Endodermal cell (in vitro differentiated cells): ENCODE measurements around the gene ANKRD29. TPM values are rescaled to one million over a fixed set of nuclear protein-coding genes. Genes with fewer than 3 reads are reported as not detected.
"Not testable (repeated sequence)": the region's sequence is repeated elsewhere in the genome, so short reads cannot be mapped to it uniquely, and the experiment has no call there.

Experiments used
- DNase-seq: peaks from one replicate; pipeline ENCODE4 v3.0.0-alpha.2; 2017
- H3K27ac ChIP-seq: 2 replicates; pipeline ENCODE4 v1.5.1; 2013; ENCODE audit warnings: mild to moderate bottlenecking, low read depth, low read length, moderate library complexity
- H3K27me3 ChIP-seq: 2 replicates; pipeline ENCODE4 v1.6.1; 2013; ENCODE audit warnings: mild to moderate bottlenecking, low read length, moderate library complexity; ENCODE audit not compliant: insufficient read depth, control insufficient read depth, poor library complexity, severe bottlenecking
- H3K36me3 ChIP-seq: 2 replicates; pipeline ENCODE4 v1.7.0; 2013; ENCODE audit warnings: mild to moderate bottlenecking, low read length, moderate library complexity; ENCODE audit not compliant: control insufficient read depth, insufficient read depth
- H3K4me1 ChIP-seq: one replicate; pipeline ENCODE4 v1.7.0; 2013; ENCODE audit warnings: low read length; ENCODE audit not compliant: control insufficient read depth, insufficient read depth
- H3K4me3 ChIP-seq: 2 replicates; pipeline ENCODE4 v1.5.1; 2013; ENCODE audit warnings: mild to moderate bottlenecking, low read length, moderate library complexity
- H3K9ac ChIP-seq: 2 replicates; pipeline ENCODE4 v1.6.1; 2013; ENCODE audit warnings: mild to moderate bottlenecking, low read length, moderate library complexity; ENCODE audit not compliant: poor library complexity, severe bottlenecking; ENCODE audit errors: extremely low read depth
- H3K9me3 ChIP-seq: 2 replicates; pipeline ENCODE4 v1.6.1; 2013; ENCODE audit warnings: mild to moderate bottlenecking, low read length, moderate library complexity; ENCODE audit not compliant: control insufficient read depth
- H3K27ac Mint-ChIP-seq: 2 replicates; pipeline ENCODE4 v1.8.0; 2020; ENCODE audit warnings: mixed read lengths
- H3K27me3 Mint-ChIP-seq: 2 replicates; pipeline ENCODE4 v1.8.0; 2021; ENCODE audit warnings: mild to moderate bottlenecking, mixed read lengths; ENCODE audit not compliant: insufficient read depth
- H3K36me3 Mint-ChIP-seq: 2 replicates; pipeline ENCODE4 v1.8.0; 2020; ENCODE audit warnings: low read depth, mixed read lengths
- H3K4me1 Mint-ChIP-seq: 2 replicates; pipeline ENCODE4 v1.8.0; 2020; ENCODE audit warnings: mixed read lengths
- H3K4me3 Mint-ChIP-seq: 2 replicates; pipeline ENCODE4 v1.8.0; 2020; ENCODE audit warnings: mild to moderate bottlenecking, moderate library complexity, mixed read lengths
- H3K9me3 Mint-ChIP-seq: 2 replicates; pipeline ENCODE4 v1.8.0; 2020; ENCODE audit warnings: mild to moderate bottlenecking, mixed read lengths
- WGBS, 2 experiments: methylation state at CpG; one replicate each; pipeline versions ENCODE4 v1.1.5 to v1.1.7; 2013; ENCODE audit warnings: missing lambda C conversion rate in 2 of 2, mixed read lengths in 1 of 2; ENCODE audit not compliant: insufficient coverage in 1 of 2, insufficient read length in 1 of 2; 5-methylcytosine and 5-hydroxymethylcytosine counted together
- total RNA-seq, 2 donors: library from RNA; stranded (reverse); fragmentation: NEBNext Ultra II Directional in 1 of 2; extraction: Animal tissue kit (Norgen Biotek cat#: 25700) in 1 of 2; gene quantifications; 2 replicates in 1 of 2; 3 replicates in 1 of 2; pipeline ENCODE4 v1.2.1, GENCODE V29; 2021
- TF ChIP-seq, protein P1 (sequence below): fragments of 200-600 bp; sonication (generic); conservative IDR thresholded peaks from 2 replicates; pipeline ENCODE4 v1.5.0; 2021; ENCODE audit warnings: antibody characterized with exemption, mild to moderate bottlenecking

Gene ANKRD29
- total RNA-seq, 2 donors from 2014 or later: 0.44 to 0.73 TPM

GRCh38 chr18:23578067-23578701 is 84.5 kb downstream of the ANKRD29 start:
- H3K36me3 Mint-ChIP-seq: peaks cover 24% of the 10 kb centered on the region
- no peak overlapping the region for H3K4me3 Mint-ChIP-seq
- no peak overlapping the region for H3K9ac ChIP-seq
- no peaks in the 10 kb centered on the region for H3K27me3 Mint-ChIP-seq
- no peaks in the 10 kb centered on the region for H3K4me1 ChIP-seq
- H3K27ac Mint-ChIP-seq: no peak overlapping the region
- no peak overlapping the region for H3K4me3 ChIP-seq
- H3K9me3 ChIP-seq: no peaks in the 10 kb centered on the region
- 94 to 95% methylated on average over 3 to 6 of the region's 6 CpGs for WGBS, 2 experiments
- H3K9me3 Mint-ChIP-seq: peaks cover 2% of the 10 kb centered on the region
- H3K27me3 ChIP-seq: no peaks in the 10 kb centered on the region
- DNase-seq: no peak
- TF ChIP-seq, protein P1, sequence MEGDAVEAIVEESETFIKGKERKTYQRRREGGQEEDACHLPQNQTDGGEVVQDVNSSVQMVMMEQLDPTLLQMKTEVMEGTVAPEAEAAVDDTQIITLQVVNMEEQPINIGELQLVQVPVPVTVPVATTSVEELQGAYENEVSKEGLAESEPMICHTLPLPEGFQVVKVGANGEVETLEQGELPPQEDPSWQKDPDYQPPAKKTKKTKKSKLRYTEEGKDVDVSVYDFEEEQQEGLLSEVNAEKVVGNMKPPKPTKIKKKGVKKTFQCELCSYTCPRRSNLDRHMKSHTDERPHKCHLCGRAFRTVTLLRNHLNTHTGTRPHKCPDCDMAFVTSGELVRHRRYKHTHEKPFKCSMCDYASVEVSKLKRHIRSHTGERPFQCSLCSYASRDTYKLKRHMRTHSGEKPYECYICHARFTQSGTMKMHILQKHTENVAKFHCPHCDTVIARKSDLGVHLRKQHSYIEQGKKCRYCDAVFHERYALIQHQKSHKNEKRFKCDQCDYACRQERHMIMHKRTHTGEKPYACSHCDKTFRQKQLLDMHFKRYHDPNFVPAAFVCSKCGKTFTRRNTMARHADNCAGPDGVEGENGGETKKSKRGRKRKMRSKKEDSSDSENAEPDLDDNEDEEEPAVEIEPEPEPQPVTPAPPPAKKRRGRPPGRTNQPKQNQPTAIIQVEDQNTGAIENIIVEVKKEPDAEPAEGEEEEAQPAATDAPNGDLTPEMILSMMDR: no peak
- H3K36me3 ChIP-seq: peaks cover 24% of the 10 kb centered on the region
- H3K4me1 Mint-ChIP-seq: peaks cover 19% of the 10 kb centered on the region
- no peak overlapping the region for H3K27ac ChIP-seq

- not testable (repeated sequence) for H3K4me1 ChIP-seq, H3K4me3 ChIP-seq, DNase-seq, H3K27ac ChIP-seq, H3K9me3 ChIP-seq, H3K9me3 Mint-ChIP-seq, H3K27me3 ChIP-seq, H3K27ac Mint-ChIP-seq, H3K4me3 Mint-ChIP-seq, H3K27me3 Mint-ChIP-seq, H3K9ac ChIP-seq
- H3K36me3 Mint-ChIP-seq: peaks cover 24% of the 10 kb centered on the region
- H3K36me3 ChIP-seq: peaks cover 30% of the 10 kb centered on the region
- peaks cover 19% of the 10 kb centered on the region for H3K4me1 Mint-ChIP-seq
- WGBS, 2 experiments: 96% methylated on average over 23 of the region's 24 CpGs; no CpG with 5 or more reads in 1 of the 2 experiments
Observed at GRCh38 chr18:23577521-23577920, 85.2 kb downstream of the ANKRD29 start.

DNA sequence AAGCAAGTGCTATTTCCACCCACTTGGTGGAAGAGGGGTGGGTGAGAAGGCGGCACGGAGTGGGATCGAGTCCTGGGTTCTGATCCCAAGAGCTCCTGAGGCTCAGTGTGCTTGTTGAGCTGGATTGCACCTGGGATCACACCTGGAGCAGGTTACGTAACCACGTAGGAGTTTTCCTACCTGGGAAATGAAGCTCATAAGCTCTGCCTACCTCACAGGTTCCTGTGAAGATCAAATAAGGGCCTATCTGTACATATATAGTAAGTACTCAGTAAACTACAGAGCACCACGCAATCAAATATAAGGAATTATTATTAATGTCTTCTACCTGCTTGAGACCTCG is 87.4 kb downstream of the ANKRD29 start:
- H3K4me1 ChIP-seq: no peaks in the 10 kb centered on the region
- H3K27ac ChIP-seq: no peak overlapping the region
- no peak overlapping the region for H3K4me3 ChIP-seq
- H3K27me3 ChIP-seq: no peaks in the 10 kb centered on the region
- TF ChIP-seq, protein P1: no peak
- H3K4me1 Mint-ChIP-seq: peaks cover 15% of the 10 kb centered on the region
- no peaks in the 10 kb centered on the region for H3K9me3 ChIP-seq
- no peak overlapping the region for H3K4me3 Mint-ChIP-seq
- no peak for DNase-seq
- H3K36me3 Mint-ChIP-seq: peaks cover 38% of the 10 kb centered on the region
- H3K27ac Mint-ChIP-seq: peak overlapping the region; percentile 72
- peaks cover 2% of the 10 kb centered on the region for H3K9me3 Mint-ChIP-seq
- 95 to 100% methylated on average over 1 to 6 of the region's 7 CpGs for WGBS, 2 experiments
- H3K27me3 Mint-ChIP-seq: no peaks in the 10 kb centered on the region
- H3K36me3 ChIP-seq: peaks cover 44% of the 10 kb centered on the region
- no peak overlapping the region for H3K9ac ChIP-seq
